Activated CD8-positive, alpha-beta T cell treated with anti-CD3 and anti-CD28 coated beads for 36 hours (primary cell): ENCODE results near the gene PYURF. TPM values are rescaled to one million over a fixed set of nuclear protein-coding genes. Genes with fewer than 3 reads are reported as not detected.
"Not testable (repeated sequence)": the region's sequence is repeated elsewhere in the genome, so short reads cannot be mapped to it uniquely, and the experiment has no call there.

ENCODE experiments used
- ATAC-seq: fragments of 200-7000 bp; cut with Tn5 transposase; one replicate; pipeline ENCODE4 v1.10.0; 2021; ENCODE audit warnings: mild to moderate bottlenecking, moderate library complexity
- CTCF ChIA-PET: fragments of 350-600 bp; sonication (Branson Sonifier 250); formaldehyde crosslinking; loops from one replicate; lab custom pipeline; 2021; ENCODE audit warnings: antibody characterized with exemption; lab: Charles Lee
- POLR2A ChIA-PET: fragments of 350-600 bp; sonication (Branson Sonifier 250); formaldehyde crosslinking; loops from one replicate; lab custom pipeline; 2021; ENCODE audit warnings: antibody characterized with exemption; lab: Charles Lee
- DNase-seq: peaks from one replicate; pipeline ENCODE4 v3.0.0-alpha.2; 2020
- H3K27ac Mint-ChIP-seq: one replicate; pipeline ENCODE4 v1.8.0; 2021; ENCODE audit warnings: mild to moderate bottlenecking, mixed read lengths
- H3K27me3 Mint-ChIP-seq: one replicate; pipeline ENCODE4 v1.8.0; 2021; ENCODE audit warnings: mixed read lengths
- H3K36me3 Mint-ChIP-seq: one replicate; pipeline ENCODE4 v1.8.0; 2021; ENCODE audit warnings: low read depth, mixed read lengths
- H3K4me1 Mint-ChIP-seq: one replicate; pipeline ENCODE4 v1.8.0; 2021; ENCODE audit warnings: low read depth, mixed read lengths
- H3K4me3 Mint-ChIP-seq: one replicate; pipeline ENCODE4 v1.8.0; 2021; ENCODE audit warnings: mild to moderate bottlenecking, moderate library complexity, mixed read lengths
- H3K9me3 Mint-ChIP-seq: one replicate; pipeline ENCODE4 v1.8.0; 2021; ENCODE audit warnings: mixed read lengths
- CTCF ChIP-seq: fragments of 200-600 bp; IDR thresholded peaks from one replicate; pipeline ENCODE4 v1.8.0; 2022; ENCODE audit warnings: antibody characterized with exemption, mild to moderate bottlenecking
- intact Hi-C: fragments of 100-400 bp; cut with micrococcal nuclease; formaldehyde crosslinking; loops from one replicate; pipeline ENCODE4 v1.10.0; 2022
- total RNA-seq, 2 experiments: library from RNA; stranded (reverse); gene quantifications; one replicate each; pipeline ENCODE4 v1.2.3, GENCODE V29; 2021

PYURF gene
- total RNA-seq, 2 experiments from 2014 or later, result 47.4 to 50.7 TPM

GRCh38 chr4:88539322-88540068, 15.9 kb upstream of the PYURF start:
- H3K27ac Mint-ChIP-seq, H3K36me3 Mint-ChIP-seq, H3K9me3 Mint-ChIP-seq, POLR2A ChIA-PET, H3K4me3 Mint-ChIP-seq, H3K27me3 Mint-ChIP-seq: not testable (repeated sequence)
- TF ChIP-seq CTCF, result peak; percentile 74
- DNase-seq, result peak; percentile 87
- peak; percentile 45 for ATAC-seq
- H3K4me1 Mint-ChIP-seq, result peaks cover 11% of the 10 kb centered on the region
- intact Hi-C loops, result loop anchor here (2.0 kb wide), 1 partner anchor 119 kb away; no protein-coding TSS in a partner anchor
- CTCF ChIA-PET, result interaction anchor here (0.6 to 4.0 kb wide), 76 partner anchors 9 to 530 kb away, joined by 3 to 58 read pairs (median 5); partner anchors contain the start of genes HERC3, NAP1L5 and PYURF

GRCh38 chr4:88537709-88538108, 14.1 kb upstream of the PYURF start:
- POLR2A ChIA-PET, result no interaction called here
- intact Hi-C loops, result loop anchor here (2.0 kb wide), 1 partner anchor 121 kb away; no protein-coding TSS in a partner anchor

GRCh38 chr4:88535090-88535755, 11.6 kb upstream of the PYURF start:
- DNase-seq (no peak), ATAC-seq (peak; percentile 75)
- Mint-ChIP-seq H3K27me3 (no peaks in the 10 kb centered on the region), H3K36me3 (no peaks in the 10 kb centered on the region), H3K4me3 (no peak overlapping the region), H3K4me1 (peaks cover 11% of the 10 kb centered on the region), H3K9me3 (no peaks in the 10 kb centered on the region), H3K27ac (no peak overlapping the region)
- ChIA-PET CTCF (interaction anchor here (1.2 to 2.7 kb wide), 2 partner anchors 124 kb away, joined by 4 to 19 read pairs; no protein-coding TSS in a partner anchor), POLR2A (interaction anchor here (0.8 kb wide), 1 partner anchor 255 kb away, joined by 4 read pairs; no protein-coding TSS in a partner anchor)
- intact Hi-C loops, result no loop called here
- no peak for TF ChIP-seq CTCF

More at GRCh38 chr4:88537709-88538108, 14.1 kb upstream of the PYURF start:
- Mint-ChIP-seq H3K36me3 (no peaks in the 10 kb centered on the region), H3K27ac (no peak overlapping the region), H3K27me3 (no peaks in the 10 kb centered on the region), H3K4me3 (no peak overlapping the region), H3K4me1 (peaks cover 11% of the 10 kb centered on the region), H3K9me3 (no peaks in the 10 kb centered on the region)
- ATAC-seq (no peak), DNase-seq (no peak)
- TF ChIP-seq CTCF, result no peak
- CTCF ChIA-PET, result interaction anchor here (0.9 to 2.7 kb wide), 6 partner anchors 10 to 486 kb away, joined by 3 to 19 read pairs (median 8); no protein-coding TSS in a partner anchor

GRCh38 chr4:88533937-88534750, 10.6 kb upstream of the PYURF start:
- ATAC-seq, result no peak
- ChIA-PET POLR2A (interaction anchor here (0.6 kb wide), 1 partner anchor 211 kb away, joined by 6 read pairs; no protein-coding TSS in a partner anchor), CTCF (interaction anchor here (1.2 to 2.9 kb wide), 3 partner anchors 19 to 125 kb away, joined by 4 to 11 read pairs (median 9); no protein-coding TSS in a partner anchor)
- TF ChIP-seq CTCF, result no peak
- Mint-ChIP-seq H3K4me3 (no peak overlapping the region), H3K27ac (no peak overlapping the region), H3K36me3 (no peaks in the 10 kb centered on the region), H3K27me3 (no peaks in the 10 kb centered on the region), H3K4me1 (peaks cover 8% of the 10 kb centered on the region), H3K9me3 (no peaks in the 10 kb centered on the region)
- intact Hi-C loops, result no loop called here
- no peak for DNase-seq
